ENCODE data around the gene NR6A1. TPM values are rescaled to one million over a fixed set of nuclear protein-coding genes. Genes with fewer than 3 reads are reported as not detected.
"Not testable (repeated sequence)": the region's sequence is repeated elsewhere in the genome, so short reads cannot be mapped to it uniquely, and the experiment has no call there.

The NR6A1 gene
- polyA plus RNA-seq, 3 donors = 0.13 to 0.61 (median 0.22) TPM

- 97 to 98% (median 97%) methylated on average over 4 of the region's 4 CpGs for WGBS, 3 donors
- H3K27ac ChIP-seq (ENCODE audit: low read depth, low read length) = no peak overlapping the region
These were observed 9.6 kb upstream of the NR6A1 start for GRCh38 chr9:124780757-124781151.

- no peak overlapping the region for H3K27ac ChIP-seq (ENCODE audit: low read depth, low read length)
- WGBS, 3 donors = 48 to 87% (median 67%) methylated on average over 14 of the region's 14 CpGs
These were observed 9.1 kb upstream of the NR6A1 start for GRCh38 chr9:124780060-124780756.

- WGBS, 3 donors = 38 to 54% (median 41%) methylated on average over 6 of the region's 6 CpGs
- H3K27ac ChIP-seq (ENCODE audit: low read depth, low read length) = no peak overlapping the region
These were observed 8.4 kb upstream of the NR6A1 start for GRCh38 chr9:124779368-124780059.

- no peak overlapping the region for H3K27ac ChIP-seq (ENCODE audit: low read depth, low read length)
- WGBS, 3 donors = 80 to 86% (median 82%) methylated on average over 11 of the region's 11 CpGs
These were observed 7.7 kb upstream of the NR6A1 start for GRCh38 chr9:124778575-124779367.

GRCh38 chr9:124776954-124777648 lies 6.0 kb upstream of the NR6A1 start, which contains the start of gene OLFML2A:
Gene OLFML2A, plus strand, starts transcription at chr9:124777133. Its CDS starts 138 bp downstream, at chr9:124777271.
- 2% methylated on average over 70 to 87 of the region's 87 CpGs for WGBS, 3 donors

GRCh38 chr9:124776618-124776953 lies 5.5 kb upstream of the NR6A1 start:
- WGBS, 3 donors = 13 to 28% (median 18%) methylated on average over 12 of the region's 12 CpGs
- H3K27ac ChIP-seq (ENCODE audit: low read depth, low read length) = no peak overlapping the region

More at GRCh38 chr9:124776954-124777648, 6.0 kb upstream of the NR6A1 start, which contains the start of gene OLFML2A:
- H3K27ac ChIP-seq (ENCODE audit: low read depth, low read length) = no peak within 1 kb of the TSS

GRCh38 chr9:124774129-124774978 lies 3.2 kb upstream of the NR6A1 start:
- 33 to 39% (median 37%) methylated on average over 15 of the region's 15 CpGs for WGBS, 3 donors
- H3K27ac ChIP-seq (ENCODE audit: low read depth, low read length) = no peak overlapping the region

- H3K27ac ChIP-seq (ENCODE audit: low read depth, low read length) = no peak overlapping the region
- WGBS, 3 donors = 78 to 89% (median 88%) methylated on average over 1 of the region's 1 CpG
These were observed 2.5 kb upstream of the NR6A1 start for GRCh38 chr9:124773473-124774128.

- not testable (repeated sequence) for H3K27ac ChIP-seq (ENCODE audit: low read depth, low read length)
- WGBS, 3 donors = 85 to 88% (median 86%) methylated on average over 15 of the region's 15 CpGs
These were observed 1.8 kb upstream of the NR6A1 start for GRCh38 chr9:124772877-124773276.

GRCh38 chr9:124771867-124772679 lies 962 bp upstream of the NR6A1 start:
- WGBS, 3 donors = 20 to 27% (median 22%) methylated on average over 30 to 39 of the region's 39 CpGs
- H3K27ac ChIP-seq (ENCODE audit: low read depth, low read length) = no peak overlapping the region

- H3K27ac ChIP-seq (ENCODE audit: low read depth, low read length) = no peak overlapping the region
- 1% methylated on average over 29 to 43 of the region's 43 CpGs for WGBS, 3 donors
These were observed 621 bp downstream of the NR6A1 start for GRCh38 chr9:124770359-124771020.

GRCh38 chr9:124769549-124770358 lies 1.4 kb downstream of the NR6A1 start:
- no peak overlapping the region for H3K27ac ChIP-seq (ENCODE audit: low read depth, low read length)
- WGBS, 3 donors = 1 to 4% (median 3%) methylated on average over 56 of the region's 56 CpGs

- WGBS, 3 donors = 15 to 30% (median 21%) methylated on average over 11 of the region's 11 CpGs
These were observed 2.2 kb downstream of the NR6A1 start for GRCh38 chr9:124768750-124769548.

GRCh38 chr9:124768334-124768733 lies 2.8 kb downstream of the NR6A1 start:
- H3K27ac ChIP-seq (ENCODE audit: low read depth, low read length) = no peak overlapping the region
- 51 to 70% (median 56%) methylated on average over 3 of the region's 3 CpGs for WGBS, 3 donors

More at GRCh38 chr9:124768750-124769548, 2.2 kb downstream of the NR6A1 start:
- H3K27ac ChIP-seq (ENCODE audit: low read depth, low read length) = no peak overlapping the region

Data from adipose tissue (tissue), 3 donors.